Stimulated activated naive CD8-positive, alpha-beta T cell treated with anti-CD3 and anti-CD28 coated beads, Interleukin-15, Interleukin-2, amounts not matched to agents 100 ng/mL and 50 ng/mL, for 24 hours (primary cell): ENCODE measurements around the gene ABI3BP.
"Not testable (repeated sequence)": the region's sequence is repeated elsewhere in the genome, so short reads cannot be mapped to it uniquely, and the experiment has no call there.

Source experiments
- H3K27ac Mint-ChIP-seq: one replicate; pipeline ENCODE4 v1.8.0; 2021; ENCODE audit warnings: mild to moderate bottlenecking, mixed read lengths
- H3K27me3 Mint-ChIP-seq: one replicate; pipeline ENCODE4 v1.8.0; 2021; ENCODE audit warnings: mixed read lengths
- H3K36me3 Mint-ChIP-seq: one replicate; pipeline ENCODE4 v1.8.0; 2021; ENCODE audit warnings: low read depth, mixed read lengths
- H3K4me1 Mint-ChIP-seq: one replicate; pipeline ENCODE4 v1.8.0; 2021; ENCODE audit warnings: low read depth, mixed read lengths
- H3K4me3 Mint-ChIP-seq: one replicate; pipeline ENCODE4 v1.8.0; 2021; ENCODE audit warnings: mild to moderate bottlenecking, mixed read lengths
- H3K9me3 Mint-ChIP-seq: one replicate; pipeline ENCODE4 v1.8.0; 2021; ENCODE audit warnings: mixed read lengths

The ABI3BP gene

GRCh38 chr3:100970477-100970990 lies 22.7 kb downstream of the ABI3BP start:
- no peaks in the 10 kb centered on the region for H3K36me3 Mint-ChIP-seq
- H3K4me1 Mint-ChIP-seq: no peaks in the 10 kb centered on the region
- H3K9me3 Mint-ChIP-seq: no peaks in the 10 kb centered on the region
- H3K4me3 Mint-ChIP-seq: no peak overlapping the region
- no peak overlapping the region for H3K27ac Mint-ChIP-seq
- peaks cover 8% of the 10 kb centered on the region for H3K27me3 Mint-ChIP-seq

GRCh38 chr3:100968932-100969906 lies 24.0 kb downstream of the ABI3BP start:
- H3K27me3 Mint-ChIP-seq: peaks cover 8% of the 10 kb centered on the region
- no peak overlapping the region for H3K4me3 Mint-ChIP-seq
- H3K27ac Mint-ChIP-seq: no peak overlapping the region
- no peaks in the 10 kb centered on the region for H3K4me1 Mint-ChIP-seq
- H3K36me3 Mint-ChIP-seq: no peaks in the 10 kb centered on the region
- H3K9me3 Mint-ChIP-seq: no peaks in the 10 kb centered on the region

- Mint-ChIP-seq H3K4me1 (no peaks in the 10 kb centered on the region), H3K27me3 (peaks cover 8% of the 10 kb centered on the region), H3K27ac (no peak overlapping the region), H3K4me3 (no peak overlapping the region), H3K9me3 (no peaks in the 10 kb centered on the region), H3K36me3 (no peaks in the 10 kb centered on the region)
Measured at GRCh38 chr3:100966807-100967206, 26.4 kb downstream of the ABI3BP start.

- H3K27me3 Mint-ChIP-seq: peaks cover under 1% of the 10 kb centered on the region
- H3K36me3 Mint-ChIP-seq: no peaks in the 10 kb centered on the region
- H3K4me1 Mint-ChIP-seq: no peaks in the 10 kb centered on the region
- no peak overlapping the region for H3K4me3 Mint-ChIP-seq
- no peak overlapping the region for H3K27ac Mint-ChIP-seq
- H3K9me3 Mint-ChIP-seq: no peaks in the 10 kb centered on the region
Measured at GRCh38 chr3:100966049-100966491, 27.2 kb downstream of the ABI3BP start.

GRCh38 chr3:100963041-100963440 lies 30.2 kb downstream of the ABI3BP start:
- Mint-ChIP-seq H3K27me3 (no peaks in the 10 kb centered on the region), H3K4me1 (no peaks in the 10 kb centered on the region), H3K9me3 (peaks cover 8% of the 10 kb centered on the region), H3K27ac (no peak overlapping the region), H3K4me3 (no peak overlapping the region), H3K36me3 (no peaks in the 10 kb centered on the region)

- Mint-ChIP-seq H3K27me3 (no peaks in the 10 kb centered on the region), H3K27ac (no peak overlapping the region), H3K36me3 (no peaks in the 10 kb centered on the region), H3K9me3 (peaks cover 8% of the 10 kb centered on the region), H3K4me1 (no peaks in the 10 kb centered on the region), H3K4me3 (no peak overlapping the region)
Measured at GRCh38 chr3:100957261-100957986, 35.8 kb downstream of the ABI3BP start.

- no peaks in the 10 kb centered on the region for H3K36me3 Mint-ChIP-seq
- H3K4me3 Mint-ChIP-seq: no peak overlapping the region
- no peak overlapping the region for H3K27ac Mint-ChIP-seq
- H3K27me3 Mint-ChIP-seq: no peaks in the 10 kb centered on the region
- peaks cover 8% of the 10 kb centered on the region for H3K9me3 Mint-ChIP-seq
- H3K4me1 Mint-ChIP-seq: no peaks in the 10 kb centered on the region
Measured at GRCh38 chr3:100956276-100956675, 36.9 kb downstream of the ABI3BP start.

- H3K4me1 Mint-ChIP-seq: no peaks in the 10 kb centered on the region
- no peaks in the 10 kb centered on the region for H3K36me3 Mint-ChIP-seq
- H3K27me3 Mint-ChIP-seq: no peaks in the 10 kb centered on the region
- H3K27ac Mint-ChIP-seq: no peak overlapping the region
- H3K4me3 Mint-ChIP-seq: no peak overlapping the region
- H3K9me3 Mint-ChIP-seq: peaks cover 4% of the 10 kb centered on the region
Measured at GRCh38 chr3:100954990-100955389, 38.2 kb downstream of the ABI3BP start.

GRCh38 chr3:100954199-100954935 lies 38.9 kb downstream of the ABI3BP start:
- H3K4me3 Mint-ChIP-seq: no peak overlapping the region
- no peak overlapping the region for H3K27ac Mint-ChIP-seq
- H3K4me1 Mint-ChIP-seq: no peaks in the 10 kb centered on the region
- no peaks in the 10 kb centered on the region for H3K27me3 Mint-ChIP-seq
- H3K36me3 Mint-ChIP-seq: no peaks in the 10 kb centered on the region
- H3K9me3 Mint-ChIP-seq: no peaks in the 10 kb centered on the region

GRCh38 chr3:100953103-100953502 lies 40.1 kb downstream of the ABI3BP start:
- Mint-ChIP-seq H3K4me1 (no peaks in the 10 kb centered on the region), H3K27ac (no peak overlapping the region), H3K36me3 (no peaks in the 10 kb centered on the region), H3K4me3 (no peak overlapping the region), H3K27me3 (no peaks in the 10 kb centered on the region), H3K9me3 (no peaks in the 10 kb centered on the region)

- no peak overlapping the region for H3K27ac Mint-ChIP-seq
- no peak overlapping the region for H3K4me3 Mint-ChIP-seq
- no peaks in the 10 kb centered on the region for H3K4me1 Mint-ChIP-seq
- H3K27me3 Mint-ChIP-seq: no peaks in the 10 kb centered on the region
- H3K9me3 Mint-ChIP-seq: no peaks in the 10 kb centered on the region
- H3K36me3 Mint-ChIP-seq: no peaks in the 10 kb centered on the region
Measured at GRCh38 chr3:100947119-100947518, 46.1 kb downstream of the ABI3BP start.

GRCh38 chr3:100946096-100946495 lies 47.1 kb downstream of the ABI3BP start:
- not testable (repeated sequence) for H3K9me3 Mint-ChIP-seq

GRCh38 chr3:100941451-100941850 lies 51.8 kb downstream of the ABI3BP start:
- Mint-ChIP-seq H3K27me3 (no peaks in the 10 kb centered on the region), H3K27ac (no peak overlapping the region), H3K4me1 (no peaks in the 10 kb centered on the region), H3K36me3 (no peaks in the 10 kb centered on the region), H3K9me3 (no peaks in the 10 kb centered on the region), H3K4me3 (no peak overlapping the region)

More at GRCh38 chr3:100946096-100946495, 47.1 kb downstream of the ABI3BP start:
- not testable (repeated sequence) for H3K36me3 Mint-ChIP-seq, H3K4me1 Mint-ChIP-seq, H3K4me3 Mint-ChIP-seq, H3K27ac Mint-ChIP-seq, H3K27me3 Mint-ChIP-seq

GRCh38 chr3:100941041-100941440 lies 52.2 kb downstream of the ABI3BP start:
- Mint-ChIP-seq H3K36me3 (no peaks in the 10 kb centered on the region), H3K27me3 (no peaks in the 10 kb centered on the region), H3K4me1 (no peaks in the 10 kb centered on the region)

More at GRCh38 chr3:100941041-100941440, 52.2 kb downstream of the ABI3BP start:
- no peak overlapping the region for H3K27ac Mint-ChIP-seq
- no peaks in the 10 kb centered on the region for H3K9me3 Mint-ChIP-seq
- H3K4me3 Mint-ChIP-seq: no peak overlapping the region
